ENCODE measurements around the gene TNNI3. TPM values are rescaled to one million over a fixed set of nuclear protein-coding genes. Genes with fewer than 3 reads are reported as not detected.

Gene TNNI3
- total and polyA plus RNA-seq, 10 of the 15 experiments (the other 5 are each of a cell fraction or from before 2014, with no cell fraction given), result not detected

GRCh38 chr19:55178781-55179599 is 21.5 kb upstream of the TNNI3 start (continued):
- TF ChIP-seq GABPA (IDR thresholded peaks at IDR 0.05; ENCODE audit: low read depth) (peak; percentile 50; the same call in 1 of the 2 replicates), BHLHE40 (IDR thresholded peaks at IDR 0.05; ENCODE audit: borderline replicate concordance in 1 of 2, low read depth in 2 of 2, low read length in 1 of 2) (peak in 1 of 2 experiments; percentile 27; a peak in 1 of 4 replicates), PRDM15 (CRISPR knock-in tag; IDR thresholded peaks at IDR 0.05) (no peak), CUX1 (IDR thresholded peaks at IDR 0.05; ENCODE audit: insufficient replicate concordance, low read depth, low read length) (no peak), SREBF2 (IDR thresholded peaks at IDR 0.05; ENCODE audit: low read length) (no peak), ELK1 (IDR thresholded peaks at IDR 0.05; ENCODE audit: low read depth, low read length) (no peak; the same call in 1 of the 2 replicates), SKIL (IDR thresholded peaks at IDR 0.05; ENCODE audit: low read depth, poor library complexity, severe bottlenecking) (no peak), REST (IDR thresholded peaks at IDR 0.05; ENCODE audit: low read depth, low read length) (no peak), TARDBP (IDR thresholded peaks at IDR 0.05; ENCODE audit: borderline replicate concordance) (peak; percentile 90), HDAC6 (IDR thresholded peaks at IDR 0.05; ENCODE audit: unreplicated experiment) (no peak)

Data from GM12878 (cell line).